HepG2 (cell line): ENCODE data around the gene DNAJB11. TPM values are rescaled to one million over a fixed set of nuclear protein-coding genes. Genes with fewer than 3 reads are reported as not detected.

Experiments
- ATAC-seq: fragments of 200-7000 bp; cut with Tn5 transposase; 3 replicates; pipeline ENCODE4 v1.9.1; 2020; ENCODE audit warnings: mild to moderate bottlenecking, moderate library complexity
- BruUV-seq: library from RNA; stranded (reverse); fragments of 400-500 nt; replicated peaks from 2 replicates; lab custom pipeline; 2021; lab: Mats Ljungman, UMichigan
- CTCF ChIA-PET: fragments of 300-600 bp; formaldehyde crosslinking; extraction: SDS; loops from one replicate; lab custom pipeline; 2021; ENCODE audit warnings: low total read pairs, inconsistent platforms, low intra/inter-chr PET ratio; lab: Yijun Ruan, JAX
- POLR2A ChIA-PET: fragments of 350-600 bp; sonication (Branson Sonifier 250); formaldehyde crosslinking; loops from one replicate; lab custom pipeline; 2020; ENCODE audit warnings: antibody characterized with exemption, inconsistent platforms; lab: Yijun Ruan, JAX
- DNase-seq: peaks from one replicate; pipeline ENCODE4 v3.0.0-alpha.2; 2015; ENCODE audit warnings: low spot score
- FAIRE-seq: peaks from 3 replicates; lab custom pipeline; 2011; peaks lifted over from hg19 to GRCh38; lab: Jason Lieb, UNC
- H2AFZ ChIP-seq: one replicate; pipeline ENCODE4 v1.6.1; 2011; ENCODE audit warnings: low read length, inconsistent platforms
- H3K27ac ChIP-seq: fragments of 300-600 bp; 3 replicates; pipeline ENCODE4 v1.8.0; 2011; ENCODE audit warnings: mixed run types, mild to moderate bottlenecking, mixed read lengths, low read length, inconsistent platforms; ENCODE audit not compliant: insufficient read depth; ENCODE audit errors: extremely low read length
- H3K27me3 ChIP-seq, 2 experiments: fragments of 200-600 bp in 1 of 2; 2 replicates in 1 of 2; 3 replicates in 1 of 2; pipeline versions ENCODE4 v1.6.0 to v1.8.0; 2011; ENCODE audit warnings: low read length in 2 of 2, mild to moderate bottlenecking in 2 of 2, moderate library complexity in 2 of 2, inconsistent platforms in 1 of 2; ENCODE audit not compliant: insufficient read depth in 2 of 2, control insufficient read depth in 1 of 2
- H3K36me3 ChIP-seq, 2 experiments: fragments of 200-600 bp in 1 of 2; replicated peaks in 1 of 2; 2 replicates in 1 of 2; 3 replicates in 1 of 2; pipeline versions ENCODE4 v1.5.1 to v1.8.0; 2011; ENCODE audit warnings: low read length in 2 of 2, inconsistent platforms in 1 of 2; ENCODE audit not compliant: insufficient read depth in 2 of 2, control insufficient read depth in 1 of 2
- H3K4me1 ChIP-seq: 2 replicates; pipeline ENCODE4 v1.5.1; 2012; ENCODE audit warnings: low read length, inconsistent platforms; ENCODE audit not compliant: insufficient read depth
- H3K4me2 ChIP-seq: 2 replicates; pipeline ENCODE4 v1.6.0; 2011; ENCODE audit warnings: low read depth, low read length, inconsistent platforms
- H3K4me3 ChIP-seq, 3 experiments: fragments of 200-600 bp in 1 of 3; sonication (generic), shearing (Covaris generic) in 1 of 3; replicated peaks in 1 of 3; 2 replicates each; pipeline ENCODE4 v1.5.1; 2011 to 2016; ENCODE audit warnings: low read length in 3 of 3, inconsistent platforms in 2 of 3, low read depth in 2 of 3, mild to moderate bottlenecking in 2 of 3, control low read depth in 1 of 3, mixed read lengths in 1 of 3; ENCODE audit not compliant: insufficient read depth in 1 of 3
- H3K79me2 ChIP-seq: one replicate; pipeline ENCODE4 v1.6.1; 2011; ENCODE audit warnings: low read length, inconsistent platforms; ENCODE audit not compliant: insufficient read depth
- H3K9ac ChIP-seq: 2 replicates; pipeline ENCODE4 v1.6.0; 2011; ENCODE audit warnings: mild to moderate bottlenecking, low read depth, low read length, inconsistent platforms; ENCODE audit not compliant: insufficient read depth
- H3K9me3 ChIP-seq: 2 replicates; pipeline ENCODE4 v1.5.1; 2012; ENCODE audit warnings: mild to moderate bottlenecking, low read length
- H4K20me1 ChIP-seq: 2 replicates; pipeline ENCODE4 v1.6.0; 2011; ENCODE audit warnings: inconsistent platforms, mild to moderate bottlenecking, low read length, moderate library complexity; ENCODE audit not compliant: insufficient read depth
- FOXJ3 ChIP-seq: sonication (generic); formaldehyde crosslinking; IDR thresholded peaks from 2 replicates; pipeline ENCODE4 v1.4.0; 2020; ENCODE audit warnings: missing genetic modification reagents, mild to moderate bottlenecking, borderline replicate concordance
- HMGXB4 ChIP-seq, 2 experiments: sonication (generic) in 1 of 2; formaldehyde crosslinking in 1 of 2; IDR thresholded peaks; 2 replicates each; pipeline versions ENCODE4 v1.4.0 to v1.6.1; 2018 to 2020; ENCODE audit warnings: missing genetic modification reagents in 2 of 2, borderline replicate concordance in 1 of 2, low read depth in 1 of 2, mild to moderate bottlenecking in 1 of 2, missing biosample characterization in 1 of 2
- KAT7 ChIP-seq: IDR thresholded peaks from 2 replicates; pipeline ENCODE4 v1.6.1; 2018; ENCODE audit warnings: borderline replicate concordance, missing compliant biosample characterization
- MYC ChIP-seq: sonication (generic); formaldehyde crosslinking; IDR thresholded peaks from 2 replicates; pipeline ENCODE4 v1.9.0; 2021; ENCODE audit warnings: missing genetic modification reagents, borderline replicate concordance
- PAF1 ChIP-seq: IDR thresholded peaks from 2 replicates; pipeline ENCODE4 v1.6.1; 2016; ENCODE audit warnings: missing genetic modification reagents, missing compliant biosample characterization
- PBX2 ChIP-seq: IDR thresholded peaks from 2 replicates; pipeline ENCODE4 v1.6.1; 2016; ENCODE audit warnings: control low read depth
- POLR2A ChIP-seq, 2 experiments: IDR thresholded peaks; 2 replicates each; pipeline ENCODE4 v1.6.1; 2011; ENCODE audit warnings: low read depth in 2 of 2, low read length in 2 of 2, mild to moderate bottlenecking in 1 of 2, moderate library complexity in 1 of 2; ENCODE audit not compliant: insufficient read depth in 1 of 2
- SATB2 ChIP-seq: sonication (generic); formaldehyde crosslinking; IDR thresholded peaks from 2 replicates; pipeline ENCODE4 v1.5.0; 2020; ENCODE audit warnings: missing genetic modification reagents
- SKIL ChIP-seq: sonication (generic); formaldehyde crosslinking; IDR thresholded peaks from 2 replicates; pipeline ENCODE4 v1.8.0; 2022; ENCODE audit warnings: missing genetic modification reagents, mild to moderate bottlenecking, moderate library complexity, borderline replicate concordance
- TGIF2 ChIP-seq: IDR thresholded peaks from 2 replicates; pipeline ENCODE4 v1.6.1; 2016; ENCODE audit warnings: control low read depth, missing compliant biosample characterization
- ZMAT5 ChIP-seq: sonication (generic); formaldehyde crosslinking; IDR thresholded peaks from 2 replicates; pipeline ENCODE4 v1.5.0; 2020; ENCODE audit warnings: mild to moderate bottlenecking, low read depth, missing genetic modification reagents, borderline replicate concordance
- ZNF20 ChIP-seq: sonication (generic); formaldehyde crosslinking; IDR thresholded peaks from 2 replicates; pipeline ENCODE4 v1.4.0; 2020; ENCODE audit warnings: mild to moderate bottlenecking, moderate library complexity, missing genetic modification reagents
- WGBS: methylation state at CpG from one replicate; pipeline ENCODE4 v1.1.6; 2017; ENCODE audit warnings: low lambda C conversion rate; 5-methylcytosine and 5-hydroxymethylcytosine counted together
- in situ Hi-C: cut with HindIII; loops from 2 replicates; pipeline ENCODE4 v1.10.0; 2017; ENCODE audit warnings: low pct_unique_long_range_greater_than_20kb; ENCODE audit not compliant: extremely low pct_ligation_motif_present
- intact Hi-C: fragments of 100-400 bp; cut with micrococcal nuclease; formaldehyde crosslinking; loops from one replicate; pipeline ENCODE4 v1.10.0; 2022; ENCODE audit not compliant: unreplicated experiment
- polyA plus RNA-seq, 8 experiments: library from polyadenylated mRNA; depleted of rRNA in 3 of 8; stranded (reverse) in 7 of 8; unstranded in 1 of 8; fragments of >200 nt; fragmentation: Illumina TruSeq in 4 of 8; extraction: Trizol in 4 of 8; gene quantifications; 2 replicates each; pipeline versions ENCODE4 v1.2.1 to v1.2.3, GENCODE V29; 2011 to 2016; ENCODE audit warnings: low read depth in 4 of 8, missing spikeins in 1 of 8, mixed read lengths in 1 of 8; ENCODE audit not compliant: insufficient read depth in 1 of 8
- total RNA-seq, 5 experiments: library from RNA; depleted of rRNA; stranded (reverse); fragments of >200 nt; fragmentation: Illumina TruSeq; extraction: Trizol; gene quantifications; 2 replicates each; pipeline ENCODE4 v1.2.3, GENCODE V29; 2016; ENCODE audit warnings: low read depth in 1 of 5

DNAJB11 gene
- total and polyA plus RNA-seq, 2 of the 13 experiments (the other 11 are each of a cell fraction or from before 2014, with no cell fraction given) = 41.0 to 132 TPM

GRCh38 chr3:186612721-186613636 lies 42.5 kb downstream of the DNAJB11 start, which contains the start of gene AHSG (continued):
- peak; percentile 74 for TF ChIP-seq MYC (CRISPR knock-in tag)

GRCh38 chr3:186613637-186614265 lies 43.2 kb downstream of the DNAJB11 start:
- CTCF ChIA-PET = interaction anchor here (2.7 kb wide), 1 partner anchor 24 kb away, joined by 20 read pairs; no protein-coding TSS in a partner anchor
- Histone ChIP-seq H3K36me3 (peaks cover 16 to 41% of the 10 kb centered on the region in 2 experiments), H3K4me2 (peak overlapping the region; percentile 92), H3K4me1 (peaks cover 88% of the 10 kb centered on the region), H3K27ac (peak overlapping the region; percentile 93), H3K27me3 (no peaks in the 10 kb centered on the region; a peak in 1 of 5 replicates), H2AFZ (no peak overlapping the region), H3K9me3 (no peaks in the 10 kb centered on the region), H3K79me2 (peaks cover 31% of the 10 kb centered on the region), H3K9ac (peak overlapping the region; percentile 86), H3K4me3 (peak overlapping the region; percentile 74 to 82 (median 76)), H4K20me1 (peaks cover 44% of the 10 kb centered on the region)
- BruUV-seq = no TSS peak
- ATAC-seq (no peak), DNase-seq (no peak), FAIRE-seq (no peak)
- POLR2A ChIA-PET = interaction anchor here (0.6 to 27.1 kb wide), 12 partner anchors 9 to 660 kb away, joined by 3 to 854 read pairs (median 4); partner anchors contain the start of genes DNAJB11, EIF4A2 and TBCCD1
- in situ Hi-C loops (loop anchor here (10.0 kb wide), 1 partner anchor 141 kb away; no protein-coding TSS in a partner anchor), intact Hi-C loops (loop anchor here (1.0 to 2.0 kb wide), 5 partner anchors 15 to 208 kb away; partner anchors contain the start of gene DNAJB11)
- 3% methylated on average over 4 of the region's 4 CpGs for WGBS
- TF ChIP-seq SATB2 (0 out of 2 replicates have a peak, but pooled peaks have one; percentile 7), SKIL (CRISPR knock-in tag) (peak; percentile 40; the same call in 1 of the 2 replicates), FOXJ3 (CRISPR knock-in tag) (no peak), KAT7 (peak; percentile 45; the same call in 1 of the 2 replicates), POLR2A (IDR thresholded peaks at IDR 0.05; ENCODE audit: insufficient read depth in 1 of 2, low read depth in 2 of 2, low read length in 2 of 2) (peak in 1 of 2 experiments; percentile 49; a peak in 1 of 4 replicates), PAF1 (CRISPR knock-in tag) (peak; percentile 81), PBX2 (CRISPR knock-in tag) (no peak), ZMAT5 (CRISPR knock-in tag) (0 out of 2 replicates have a peak, but pooled peaks have one; percentile 62), TGIF2 (0 out of 2 replicates have a peak, but pooled peaks have one; percentile 48), ZNF20 (0 out of 2 replicates have a peak, but pooled peaks have one; percentile 33), HMGXB4 (CRISPR knock-in tag; IDR thresholded peaks at IDR 0.05; ENCODE audit: borderline replicate concordance in 1 of 2, low read depth in 1 of 2) (0 out of 4 replicates have a peak, but pooled peaks have one; percentile 3 to 5)
